Measurements from ENCODE around the gene FBN1. TPM values are rescaled to one million over a fixed set of nuclear protein-coding genes. Genes with fewer than 3 reads are reported as not detected.

FBN1 gene
- total RNA-seq, 1 donor from 2014 or later: 12.6 TPM

- no peak overlapping the region for H3K4me3 Mint-ChIP-seq (ENCODE audit: unreplicated experiment)
- H3K36me3 Mint-ChIP-seq (ENCODE audit: unreplicated experiment): no peaks in the 10 kb centered on the region
- H3K27ac Mint-ChIP-seq (ENCODE audit: unreplicated experiment): no peak overlapping the region
- no peaks in the 10 kb centered on the region for H3K27me3 Mint-ChIP-seq (ENCODE audit: unreplicated experiment)
- peaks cover 4% of the 10 kb centered on the region for H3K9me3 Mint-ChIP-seq (ENCODE audit: unreplicated experiment)
- H3K4me1 Mint-ChIP-seq (ENCODE audit: low read depth, unreplicated experiment): peaks cover 17% of the 10 kb centered on the region
- DNase-seq: no peak
- TF ChIP-seq, protein P1, sequence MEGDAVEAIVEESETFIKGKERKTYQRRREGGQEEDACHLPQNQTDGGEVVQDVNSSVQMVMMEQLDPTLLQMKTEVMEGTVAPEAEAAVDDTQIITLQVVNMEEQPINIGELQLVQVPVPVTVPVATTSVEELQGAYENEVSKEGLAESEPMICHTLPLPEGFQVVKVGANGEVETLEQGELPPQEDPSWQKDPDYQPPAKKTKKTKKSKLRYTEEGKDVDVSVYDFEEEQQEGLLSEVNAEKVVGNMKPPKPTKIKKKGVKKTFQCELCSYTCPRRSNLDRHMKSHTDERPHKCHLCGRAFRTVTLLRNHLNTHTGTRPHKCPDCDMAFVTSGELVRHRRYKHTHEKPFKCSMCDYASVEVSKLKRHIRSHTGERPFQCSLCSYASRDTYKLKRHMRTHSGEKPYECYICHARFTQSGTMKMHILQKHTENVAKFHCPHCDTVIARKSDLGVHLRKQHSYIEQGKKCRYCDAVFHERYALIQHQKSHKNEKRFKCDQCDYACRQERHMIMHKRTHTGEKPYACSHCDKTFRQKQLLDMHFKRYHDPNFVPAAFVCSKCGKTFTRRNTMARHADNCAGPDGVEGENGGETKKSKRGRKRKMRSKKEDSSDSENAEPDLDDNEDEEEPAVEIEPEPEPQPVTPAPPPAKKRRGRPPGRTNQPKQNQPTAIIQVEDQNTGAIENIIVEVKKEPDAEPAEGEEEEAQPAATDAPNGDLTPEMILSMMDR (IDR thresholded peaks at IDR 0.05; ENCODE audit: partially characterized antibody, unreplicated experiment): no peak
These were observed 178.7 kb downstream of the FBN1 start for GRCh38 chr15:48466820-48467219.

DNA sequence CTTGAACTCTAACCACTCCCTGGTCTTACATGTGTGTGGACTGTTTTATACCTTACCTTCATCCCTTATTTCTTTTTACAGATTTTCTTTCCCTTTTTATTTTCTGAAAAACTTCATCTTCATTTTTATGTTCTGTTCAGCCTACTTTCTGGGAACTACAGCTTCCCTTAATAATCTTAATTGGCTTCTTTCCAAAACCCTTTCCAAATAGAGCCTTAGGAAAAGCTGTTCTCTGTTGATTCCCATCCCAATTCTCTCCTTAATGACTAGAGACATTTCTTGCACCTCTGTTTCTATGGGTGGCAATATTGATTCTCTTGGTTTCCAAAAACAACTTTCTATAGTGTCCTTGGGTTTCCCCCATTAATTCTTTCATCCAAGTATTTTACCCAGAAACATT is 179.4 kb downstream of the FBN1 start:
- Mint-ChIP-seq H3K27me3 (ENCODE audit: unreplicated experiment) (no peaks in the 10 kb centered on the region), H3K27ac (ENCODE audit: unreplicated experiment) (no peak overlapping the region), H3K9me3 (ENCODE audit: unreplicated experiment) (peaks cover 2% of the 10 kb centered on the region), H3K4me1 (ENCODE audit: low read depth, unreplicated experiment) (peaks cover 9% of the 10 kb centered on the region), H3K36me3 (ENCODE audit: unreplicated experiment) (no peaks in the 10 kb centered on the region), H3K4me3 (ENCODE audit: unreplicated experiment) (no peak overlapping the region)
- DNase-seq: no peak
- TF ChIP-seq, protein P1 (IDR thresholded peaks at IDR 0.05; ENCODE audit: partially characterized antibody, unreplicated experiment): no peak

- no peaks in the 10 kb centered on the region for H3K27me3 Mint-ChIP-seq (ENCODE audit: unreplicated experiment)
- DNase-seq: no peak
- TF ChIP-seq, protein P1 (IDR thresholded peaks at IDR 0.05; ENCODE audit: partially characterized antibody, unreplicated experiment): no peak
- peaks cover 4% of the 10 kb centered on the region for H3K4me1 Mint-ChIP-seq (ENCODE audit: low read depth, unreplicated experiment)
- H3K4me3 Mint-ChIP-seq (ENCODE audit: unreplicated experiment): no peak overlapping the region
- no peak overlapping the region for H3K27ac Mint-ChIP-seq (ENCODE audit: unreplicated experiment)
- peaks cover 2% of the 10 kb centered on the region for H3K9me3 Mint-ChIP-seq (ENCODE audit: unreplicated experiment)
- no peaks in the 10 kb centered on the region for H3K36me3 Mint-ChIP-seq (ENCODE audit: unreplicated experiment)
These were observed 180.1 kb downstream of the FBN1 start for GRCh38 chr15:48465410-48465809.

GRCh38 chr15:48463366-48463880 is 182.1 kb downstream of the FBN1 start:
- Mint-ChIP-seq H3K4me1 (ENCODE audit: low read depth, unreplicated experiment) (no peaks in the 10 kb centered on the region), H3K27ac (ENCODE audit: unreplicated experiment) (no peak overlapping the region), H3K9me3 (ENCODE audit: unreplicated experiment) (no peaks in the 10 kb centered on the region), H3K36me3 (ENCODE audit: unreplicated experiment) (no peaks in the 10 kb centered on the region), H3K27me3 (ENCODE audit: unreplicated experiment) (no peaks in the 10 kb centered on the region), H3K4me3 (ENCODE audit: unreplicated experiment) (no peak overlapping the region)
- DNase-seq: no peak
- TF ChIP-seq, protein P1 (IDR thresholded peaks at IDR 0.05; ENCODE audit: partially characterized antibody, unreplicated experiment): no peak

- no peak overlapping the region for H3K4me3 Mint-ChIP-seq (ENCODE audit: unreplicated experiment)
- no peaks in the 10 kb centered on the region for H3K36me3 Mint-ChIP-seq (ENCODE audit: unreplicated experiment)
- H3K27ac Mint-ChIP-seq (ENCODE audit: unreplicated experiment): no peak overlapping the region
- no peak for DNase-seq
- TF ChIP-seq, protein P1 (IDR thresholded peaks at IDR 0.05; ENCODE audit: partially characterized antibody, unreplicated experiment): no peak
- H3K9me3 Mint-ChIP-seq (ENCODE audit: unreplicated experiment): no peaks in the 10 kb centered on the region
- no peaks in the 10 kb centered on the region for H3K27me3 Mint-ChIP-seq (ENCODE audit: unreplicated experiment)
- H3K4me1 Mint-ChIP-seq (ENCODE audit: low read depth, unreplicated experiment): no peaks in the 10 kb centered on the region
These were observed 182.8 kb downstream of the FBN1 start for GRCh38 chr15:48462688-48463087.
